Endometrial microvascular endothelial cells (primary cell): Measurements from ENCODE around the gene ETS1. TPM values are rescaled to one million over a fixed set of nuclear protein-coding genes. Genes with fewer than 3 reads are reported as not detected.

Experiments
- in situ Hi-C: cut with HindIII; loops from 2 replicates; pipeline ENCODE4 v1.10.0; 2017; ENCODE audit warnings: low sequenced_read_pairs, low pct_unique_long_range_greater_than_20kb; ENCODE audit errors: inconsistent ontology term
- total RNA-seq: library from RNA; depleted of rRNA; stranded (reverse); fragments of >200 nt; gene quantifications from one replicate; pipeline ENCODE4 v1.2.3, GENCODE V29; 2015; ENCODE audit errors: inconsistent ontology term

The ETS1 gene
- total RNA-seq, 1 donor from 2014 or later = 35.4 TPM

DNA sequence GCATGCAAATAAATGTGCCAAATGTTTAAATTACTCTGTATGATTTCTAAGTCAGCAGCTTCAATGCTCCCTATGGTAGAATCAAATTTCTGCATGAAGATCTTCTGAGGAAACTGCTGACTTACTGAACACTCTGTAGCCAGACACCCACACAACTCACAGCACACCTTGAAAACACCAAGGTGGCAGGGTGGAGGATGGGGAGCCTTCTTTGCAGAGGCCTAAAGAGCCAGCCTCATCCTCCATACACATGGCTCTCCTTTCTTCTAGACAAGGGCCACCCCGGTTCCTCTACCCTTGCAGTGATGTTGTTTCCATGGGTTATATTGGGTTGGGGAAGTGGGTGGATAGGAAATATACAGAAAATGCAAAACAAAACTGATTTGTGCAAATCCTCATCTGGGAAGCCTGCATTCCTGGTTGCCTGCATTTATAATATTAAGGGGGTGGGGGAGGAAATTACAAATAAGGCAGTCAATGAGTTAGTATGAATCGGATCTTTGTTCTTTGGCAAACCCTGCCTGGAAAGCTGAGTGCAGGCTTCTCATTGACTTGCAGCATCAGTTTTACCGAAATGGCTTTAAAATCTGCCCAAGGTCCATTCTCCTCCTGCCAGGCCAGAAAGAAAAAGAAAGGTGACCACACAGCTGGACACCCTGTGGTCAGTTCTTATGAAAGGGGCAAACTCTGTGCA is 15.8 kb upstream of the ETS1 start:
- in situ Hi-C loops = loop anchor here (25.0 kb wide), 1 partner anchor 91 kb away; no protein-coding TSS in a partner anchor

DNA sequence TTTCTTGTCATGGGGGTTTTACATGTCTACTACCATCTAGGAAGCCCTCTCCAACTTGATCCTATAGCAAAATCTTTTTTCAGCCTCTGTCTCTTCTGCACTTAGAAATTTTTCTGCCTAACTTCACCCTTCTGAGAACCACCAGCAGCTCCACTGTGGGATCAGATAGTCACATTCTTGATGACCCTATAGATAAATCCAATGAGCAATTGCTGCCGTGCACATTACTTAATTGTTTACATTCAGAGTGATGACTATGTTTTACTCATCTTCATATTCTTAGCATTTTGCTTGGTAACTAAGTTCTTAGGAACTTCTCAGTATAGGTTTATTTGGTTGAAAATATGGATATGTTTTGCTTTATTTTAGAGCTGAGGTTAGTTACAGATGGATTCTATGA is 12.4 kb upstream of the ETS1 start:
- in situ Hi-C loops = loop anchor here (25.0 kb wide), 1 partner anchor 87 kb away; no protein-coding TSS in a partner anchor

DNA sequence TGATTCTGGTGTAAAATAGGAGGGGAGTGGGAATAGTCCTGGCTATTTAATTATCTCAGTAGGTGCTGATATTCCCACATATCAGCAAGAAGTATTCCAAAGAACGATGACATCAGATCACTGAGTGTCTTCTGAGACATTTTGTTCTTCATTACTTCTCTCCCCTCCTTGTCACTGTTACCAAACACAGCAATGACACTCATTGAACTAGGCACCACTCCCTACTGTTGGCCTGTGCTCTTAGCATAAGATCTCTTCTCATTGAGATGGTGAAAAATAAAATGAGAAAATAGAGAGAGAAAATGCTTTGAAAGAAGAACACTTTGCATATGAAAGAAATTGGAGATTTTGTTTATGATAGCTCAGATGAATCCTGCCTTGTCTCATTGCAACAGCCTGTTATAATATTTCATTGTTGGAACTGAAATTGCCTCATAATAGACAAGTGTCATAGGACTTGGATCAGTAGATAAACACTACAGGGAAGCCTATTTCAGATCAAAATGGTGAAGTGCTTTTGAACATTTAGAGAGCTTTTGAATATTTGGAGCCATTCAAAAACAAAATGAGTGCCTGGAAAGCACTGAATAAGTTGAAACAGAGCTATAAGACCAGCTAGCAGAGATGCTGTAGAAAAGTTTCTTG is 11.3 kb upstream of the ETS1 start:
- in situ Hi-C loops = no loop called here

DNA sequence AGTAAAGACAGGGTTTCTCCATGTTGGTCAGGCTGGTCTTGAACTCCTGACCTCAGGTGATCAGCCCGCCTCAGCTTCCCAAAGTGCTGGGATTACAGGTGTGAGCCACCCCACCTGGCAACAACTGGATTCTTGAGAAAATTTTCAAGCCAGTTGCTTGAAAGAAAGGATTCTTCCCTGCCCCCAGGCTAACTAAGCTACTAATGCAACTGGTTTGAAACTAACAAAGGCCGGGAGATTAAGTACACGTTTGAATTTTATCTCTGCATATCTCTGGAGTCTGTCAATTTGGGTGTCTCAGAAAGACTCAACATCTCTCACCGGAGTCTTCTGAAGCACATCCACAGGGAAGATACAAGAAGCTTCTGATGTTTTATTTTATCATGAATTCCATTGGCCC is 10.7 kb upstream of the ETS1 start:
- in situ Hi-C loops = no loop called here

DNA sequence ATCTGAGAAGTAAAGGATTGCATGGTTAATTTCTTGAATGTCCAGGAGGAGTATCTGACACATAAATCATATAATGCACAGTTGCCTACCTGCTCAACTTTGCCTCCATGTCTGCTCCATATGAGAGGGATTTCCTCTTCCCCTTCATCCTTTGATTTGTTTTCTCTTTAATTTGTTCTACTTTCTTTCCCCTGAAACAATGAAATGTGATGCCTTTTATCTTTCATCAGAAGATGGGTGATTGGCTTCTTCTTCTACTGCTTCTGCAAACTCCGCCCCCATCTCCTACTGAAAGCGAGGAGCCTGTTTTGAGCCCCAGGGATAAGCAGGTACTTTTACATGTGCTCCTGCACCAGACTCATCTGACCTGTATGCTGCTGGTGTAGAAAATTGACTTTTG is 9.9 kb upstream of the ETS1 start:
- in situ Hi-C loops = no loop called here

DNA sequence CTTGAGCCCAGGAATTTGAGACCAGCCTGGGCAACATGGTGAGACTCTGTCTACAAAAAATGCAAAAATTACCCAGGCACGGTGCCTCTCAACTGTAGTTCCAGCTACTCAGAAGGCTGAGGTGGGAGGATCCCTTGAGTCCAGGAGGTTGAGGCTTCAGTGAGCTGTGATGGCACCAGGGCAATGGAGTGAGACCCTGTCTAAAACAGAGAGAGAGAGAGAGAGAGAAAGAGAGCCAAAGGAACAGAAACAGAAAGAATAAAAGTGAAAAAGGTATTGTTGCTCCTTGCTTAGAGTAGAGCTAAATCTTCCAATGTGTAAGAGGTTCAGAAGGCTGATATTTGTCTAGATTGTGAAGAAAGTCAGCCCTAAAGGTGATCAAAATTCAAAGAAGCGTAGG is 8.9 kb upstream of the ETS1 start:
- in situ Hi-C loops = no loop called here

DNA sequence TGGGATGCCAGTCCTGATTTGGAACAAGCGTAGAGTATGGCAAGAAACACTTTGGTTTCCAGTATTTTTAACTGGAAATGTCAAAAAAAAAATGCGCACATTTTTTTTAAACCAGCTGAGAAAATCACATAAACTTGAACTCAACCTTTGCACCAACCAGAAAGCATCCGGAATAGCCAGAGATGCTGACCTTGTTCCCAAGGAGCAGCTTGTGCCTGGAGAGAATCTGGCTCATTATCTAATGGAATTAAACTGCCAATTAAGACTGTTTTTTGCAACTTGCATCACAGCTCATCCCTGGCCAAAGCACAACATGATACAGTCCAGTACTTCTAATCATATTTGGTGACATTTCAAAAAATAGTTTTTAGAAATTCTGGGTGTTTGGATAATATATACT is 8.4 kb upstream of the ETS1 start:
- in situ Hi-C loops = no loop called here

DNA sequence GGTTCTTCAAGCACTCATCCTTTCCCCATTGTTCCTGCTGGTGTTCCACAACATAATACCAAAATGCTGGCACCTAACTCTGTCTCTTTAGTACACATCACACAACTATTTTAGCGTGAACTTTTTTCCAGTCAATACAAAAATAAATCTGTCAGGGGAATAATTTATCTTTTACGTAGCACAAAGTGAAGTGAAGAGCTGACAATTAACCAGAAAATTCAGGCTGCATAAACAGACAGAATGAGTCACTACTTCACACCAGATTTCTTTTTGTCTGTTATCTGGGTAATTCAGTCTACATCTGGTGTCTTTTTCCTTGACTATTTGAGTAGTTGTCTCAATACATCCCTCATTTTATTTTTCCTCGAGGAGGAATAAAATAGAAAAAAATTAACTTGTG is 7.9 kb upstream of the ETS1 start:
- in situ Hi-C loops = no loop called here

DNA sequence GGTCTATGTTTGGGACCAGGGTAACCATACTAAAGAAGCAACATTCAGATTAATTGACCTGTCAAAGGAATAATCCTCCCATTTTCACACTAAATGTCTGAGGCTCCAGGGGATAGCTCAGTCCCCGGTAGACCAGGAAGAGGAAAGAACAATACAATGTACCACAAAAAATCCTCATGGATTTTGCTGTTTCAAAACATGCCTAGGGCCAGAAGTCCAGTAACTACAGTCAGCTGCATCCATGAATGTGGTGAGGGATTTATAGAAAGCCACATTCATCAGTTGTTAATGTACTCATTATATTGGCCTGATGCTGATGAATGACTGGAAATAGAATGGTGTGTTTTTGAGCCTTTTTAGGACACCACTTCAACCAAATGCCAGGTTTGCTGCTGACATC is 6.9 kb upstream of the ETS1 start:
- in situ Hi-C loops = no loop called here

DNA sequence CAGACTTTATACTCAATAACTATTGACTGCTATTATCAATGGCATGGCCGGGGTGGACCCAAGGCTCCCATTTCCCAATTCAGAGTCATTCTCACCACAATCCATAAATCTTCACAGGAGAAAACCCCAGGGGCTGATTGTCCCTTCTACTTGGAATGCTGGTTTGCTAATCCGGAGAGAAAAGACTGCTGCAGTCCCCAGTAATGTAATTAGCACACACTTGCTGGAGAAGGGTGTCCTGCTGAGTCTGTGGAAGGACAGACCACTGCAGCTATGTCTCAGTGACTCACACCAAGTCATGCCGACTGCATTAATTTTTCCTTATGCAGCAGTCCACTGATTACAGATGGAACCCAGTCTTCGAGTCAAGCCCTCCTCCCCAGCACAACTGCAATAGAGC is 5.9 kb upstream of the ETS1 start:
- in situ Hi-C loops = no loop called here

DNA sequence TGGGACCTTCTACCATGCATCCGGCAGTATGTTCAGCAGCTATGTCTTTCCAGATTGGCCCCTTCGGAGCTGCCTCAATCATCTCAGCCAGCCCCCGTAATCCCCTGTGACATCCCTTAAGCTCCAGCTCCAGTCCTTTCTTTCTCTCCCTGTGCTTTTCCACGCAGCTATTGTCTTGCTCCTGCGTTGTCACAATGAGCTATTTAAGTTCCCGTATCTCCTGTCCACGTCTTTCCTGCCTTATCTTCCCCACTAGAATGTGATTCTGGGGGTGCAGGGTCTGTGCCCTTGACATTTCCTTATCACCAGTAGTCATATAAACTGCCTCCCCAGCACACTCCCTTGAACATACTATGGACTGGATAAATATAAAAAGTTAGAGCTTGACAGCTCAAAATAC is 5.1 kb upstream of the ETS1 start:
- in situ Hi-C loops = no loop called here

DNA sequence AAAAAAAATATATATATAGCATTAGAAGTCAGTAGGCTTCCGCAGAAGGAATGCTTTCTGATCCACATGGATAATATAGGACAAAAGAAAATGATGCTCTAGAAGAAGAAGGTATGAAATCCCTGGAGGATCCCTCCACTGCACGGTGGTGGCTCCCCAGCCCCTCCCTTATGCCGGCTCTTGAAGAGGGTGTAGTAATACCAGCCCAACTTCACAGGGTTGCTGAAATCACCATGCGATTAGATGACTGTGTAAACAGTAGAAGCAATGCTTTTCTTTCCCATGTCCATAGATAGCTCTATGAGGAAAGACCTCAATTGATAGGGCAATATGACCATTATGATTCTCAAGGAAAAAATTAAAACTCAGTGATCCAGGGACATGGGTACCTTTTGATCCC is 3.2 kb upstream of the ETS1 start:
- in situ Hi-C loops = no loop called here

DNA sequence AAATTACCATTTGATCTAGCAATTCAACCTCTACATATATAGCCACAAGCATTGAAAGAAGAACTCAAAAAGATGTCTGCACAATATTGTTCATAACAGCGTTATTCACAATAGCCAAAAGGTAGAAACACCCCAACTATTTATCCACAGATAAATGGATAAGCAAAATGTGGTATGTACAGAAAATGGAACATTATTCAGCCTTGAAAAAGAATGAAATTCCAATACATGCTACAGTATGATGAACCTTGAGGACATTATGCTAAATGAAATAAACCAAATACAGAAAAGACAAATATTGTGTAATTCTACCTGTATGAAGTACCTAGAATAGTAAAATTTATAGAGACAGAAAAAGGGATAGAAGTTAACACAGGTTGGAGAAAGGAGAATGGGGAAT is 2.6 kb upstream of the ETS1 start:
- in situ Hi-C loops = no loop called here

DNA sequence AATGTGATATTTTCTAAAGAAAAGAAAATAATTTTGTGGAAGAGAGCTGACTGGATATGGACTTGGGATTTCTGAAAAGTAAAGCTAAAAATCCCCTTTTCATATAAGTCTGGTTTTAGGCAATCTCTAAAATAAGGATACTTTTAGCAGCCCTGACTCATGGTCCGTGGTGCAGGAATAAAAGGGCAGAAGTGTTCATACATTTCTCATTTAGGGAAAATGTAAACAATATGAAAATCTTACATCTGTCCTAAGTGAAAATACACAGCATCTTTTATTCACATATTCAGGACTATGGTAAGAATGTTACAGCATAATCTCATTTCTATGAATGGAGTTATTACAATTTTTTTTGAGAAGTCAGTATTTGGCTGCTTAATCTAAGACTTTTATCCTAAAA is 735 bp upstream of the ETS1 start:
- in situ Hi-C loops = no loop called here

DNA sequence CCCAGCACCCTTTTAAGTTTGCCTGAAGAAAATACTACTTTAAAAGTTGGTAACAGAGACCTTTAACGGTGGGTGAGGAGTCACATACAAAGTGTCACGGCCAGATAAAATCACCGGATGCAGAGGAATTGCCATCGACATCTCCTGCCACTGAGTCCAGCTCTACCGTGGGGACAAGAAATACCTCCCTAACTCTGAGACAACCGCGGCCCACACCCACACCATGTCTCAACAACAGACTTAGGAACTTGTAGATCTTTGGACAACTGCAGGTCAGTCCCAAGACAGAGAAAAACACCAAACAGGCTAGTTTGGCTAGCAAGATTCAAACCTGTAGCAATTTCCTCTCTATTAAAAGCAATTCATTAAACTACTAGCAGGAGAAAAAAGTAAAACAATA is 669 bp downstream of the ETS1 start:
- in situ Hi-C loops = no loop called here

DNA sequence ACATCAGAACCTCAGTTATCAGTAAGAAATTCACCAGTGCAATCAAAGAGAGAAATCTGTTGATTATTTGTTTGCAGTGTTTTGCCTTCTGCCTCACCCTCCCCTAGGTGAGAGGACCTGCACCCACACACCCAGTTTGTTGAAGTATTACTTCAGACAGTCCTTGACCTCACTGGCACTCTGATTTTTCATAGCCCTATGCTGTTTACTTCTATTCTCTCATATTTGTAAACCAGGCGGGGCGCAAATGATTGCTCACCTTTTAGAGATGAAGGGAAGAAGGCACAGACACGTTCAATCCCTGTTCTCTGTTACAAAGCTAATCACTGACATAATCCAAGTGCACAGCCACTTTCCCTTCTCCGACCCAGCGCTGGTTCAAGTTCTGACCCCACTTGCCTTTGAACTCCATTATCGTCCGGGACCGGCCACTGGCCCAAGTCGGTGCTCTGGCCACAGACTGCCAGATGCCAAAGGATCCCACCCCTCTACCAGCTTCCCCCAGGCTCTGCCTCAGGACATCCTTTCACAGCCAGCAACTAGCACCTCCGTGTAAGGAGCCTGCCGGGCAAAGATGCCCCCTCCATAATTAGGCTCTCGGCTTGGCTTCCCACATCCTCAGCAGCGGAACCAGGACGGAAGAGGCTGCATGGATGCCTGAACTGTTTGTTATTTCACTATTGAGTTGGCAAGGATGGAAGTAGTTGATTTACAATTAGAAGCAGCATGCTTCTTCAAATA is 1.7 kb downstream of the ETS1 start:
- in situ Hi-C loops = no loop called here

DNA sequence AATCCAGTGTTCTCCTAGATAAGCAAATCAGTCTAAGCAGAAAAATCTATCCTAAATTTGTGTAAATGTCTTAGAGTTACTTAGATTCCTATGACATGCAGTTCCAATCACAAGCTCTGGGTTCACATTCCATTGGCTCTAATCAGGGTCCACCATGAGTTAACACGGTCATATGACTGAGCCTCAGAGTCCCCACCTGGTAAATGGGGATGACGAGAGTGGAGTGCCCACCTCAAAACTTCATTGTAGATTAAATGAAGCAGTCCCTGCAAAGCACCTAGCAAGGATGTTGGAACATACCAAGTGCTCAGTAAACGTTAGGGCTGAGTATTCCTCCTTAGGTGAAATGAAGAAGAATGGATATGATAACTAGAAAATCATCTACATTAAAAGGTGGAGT is 3.1 kb downstream of the ETS1 start:
- in situ Hi-C loops = no loop called here

DNA sequence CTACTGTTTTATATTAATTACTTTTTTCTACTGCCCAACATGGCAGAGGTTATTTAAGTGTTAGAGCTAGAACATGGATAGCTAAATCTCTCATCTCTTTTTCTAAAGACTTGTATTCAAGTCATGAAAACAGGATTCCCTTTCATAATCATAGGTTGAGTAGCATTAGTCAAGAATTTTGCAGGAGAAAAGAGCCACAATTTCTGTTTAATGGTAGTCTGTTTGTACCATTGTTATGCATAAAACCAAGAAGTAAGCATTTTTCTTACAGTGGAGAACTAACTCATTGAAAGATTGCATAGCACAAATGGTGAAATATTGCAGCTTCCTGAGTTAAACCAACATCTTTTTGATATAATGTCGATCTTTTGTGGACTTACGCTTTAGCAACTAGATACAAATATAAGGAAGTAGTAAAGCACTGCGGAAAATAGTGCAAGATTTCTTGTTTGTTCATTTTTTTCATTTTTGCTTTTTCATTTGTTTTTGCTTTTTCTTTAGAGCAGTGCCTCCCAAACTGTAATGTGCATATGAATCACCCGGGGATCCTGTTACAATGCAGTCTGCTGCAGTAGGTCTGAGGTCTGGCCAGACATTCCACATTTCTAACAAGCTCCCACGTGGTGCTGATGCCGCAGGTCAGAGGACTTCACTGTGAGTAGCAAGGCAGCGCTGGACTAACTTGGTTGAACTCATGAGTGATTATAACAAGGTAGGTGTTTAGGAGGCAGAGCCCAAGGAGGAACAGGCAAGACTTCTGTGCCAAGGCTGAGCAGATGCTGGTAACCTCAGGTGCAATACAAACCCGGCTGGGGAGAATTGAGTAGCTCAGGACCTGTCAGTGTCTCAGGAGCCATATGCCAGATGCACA is 4.6 kb downstream of the ETS1 start:
- in situ Hi-C loops = no loop called here

DNA sequence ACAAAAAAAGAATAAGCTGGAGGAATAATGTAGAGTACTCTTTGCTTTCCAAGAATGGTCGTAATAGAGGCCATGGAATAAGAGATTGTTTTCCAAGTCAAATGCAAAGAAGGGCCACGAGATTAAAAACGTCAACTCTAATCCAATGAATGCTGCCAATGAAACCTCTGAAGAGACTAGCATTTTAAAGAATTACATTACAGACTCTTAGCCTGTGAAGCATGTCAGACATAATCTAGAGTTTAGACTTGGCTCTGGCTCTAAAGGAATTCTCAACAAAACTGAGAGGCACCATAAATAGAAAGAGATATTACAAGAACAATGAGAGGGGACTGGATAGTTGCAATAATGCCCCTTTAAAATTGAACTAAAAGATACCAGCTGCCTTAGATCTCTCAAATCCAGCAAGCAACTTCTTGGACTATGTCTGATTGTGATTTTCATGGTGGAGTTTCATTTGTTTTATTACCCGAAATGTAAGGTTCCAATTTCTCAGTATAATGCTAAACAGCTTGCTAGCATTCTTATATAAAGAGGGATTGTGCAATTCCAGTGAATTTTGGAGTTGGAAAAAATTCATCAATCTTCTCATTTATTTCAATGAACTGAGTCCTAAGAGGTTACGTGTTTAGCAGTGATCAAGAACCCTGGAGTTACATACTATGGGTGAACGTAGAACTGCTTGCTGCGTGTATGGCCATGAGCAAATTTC is 5.6 kb downstream of the ETS1 start:
- in situ Hi-C loops = no loop called here
